HL-60 (cell line): Measurements from ENCODE around the gene HNRNPA0.

Experiments used
- TF ChIP-seq, protein P1 (sequence below): IDR thresholded peaks from one replicate; pipeline ENCODE4 v1.5.1; 2011; ENCODE audit warnings: low read length, control low read depth, inconsistent platforms; ENCODE audit not compliant: insufficient read depth
- TF ChIP-seq, protein P2 (sequence below): IDR thresholded peaks from 2 replicates; pipeline ENCODE4 v1.6.1; 2012; ENCODE audit warnings: low read depth; ENCODE audit not compliant: insufficient replicate concordance

DNA sequence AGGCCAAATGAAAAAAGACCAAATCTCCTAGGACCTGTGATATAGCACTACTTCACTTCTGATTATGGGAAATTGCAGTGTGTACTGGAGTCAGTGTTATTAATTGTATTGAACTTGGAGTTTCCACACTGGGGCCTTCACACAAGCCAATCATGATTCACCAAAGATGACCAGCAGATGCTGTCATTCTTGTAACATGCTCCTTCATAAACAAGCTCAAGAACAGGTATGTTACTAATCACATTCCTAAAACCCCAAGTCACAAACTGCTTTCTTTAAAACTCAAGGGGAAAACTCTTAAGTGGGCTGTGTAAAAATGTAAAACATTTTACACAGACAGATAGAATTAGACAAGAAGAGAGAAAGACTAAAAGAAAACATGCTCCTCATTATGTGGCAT is 23.8 kb downstream of the HNRNPA0 start:
- TF ChIP-seq, protein P1, sequence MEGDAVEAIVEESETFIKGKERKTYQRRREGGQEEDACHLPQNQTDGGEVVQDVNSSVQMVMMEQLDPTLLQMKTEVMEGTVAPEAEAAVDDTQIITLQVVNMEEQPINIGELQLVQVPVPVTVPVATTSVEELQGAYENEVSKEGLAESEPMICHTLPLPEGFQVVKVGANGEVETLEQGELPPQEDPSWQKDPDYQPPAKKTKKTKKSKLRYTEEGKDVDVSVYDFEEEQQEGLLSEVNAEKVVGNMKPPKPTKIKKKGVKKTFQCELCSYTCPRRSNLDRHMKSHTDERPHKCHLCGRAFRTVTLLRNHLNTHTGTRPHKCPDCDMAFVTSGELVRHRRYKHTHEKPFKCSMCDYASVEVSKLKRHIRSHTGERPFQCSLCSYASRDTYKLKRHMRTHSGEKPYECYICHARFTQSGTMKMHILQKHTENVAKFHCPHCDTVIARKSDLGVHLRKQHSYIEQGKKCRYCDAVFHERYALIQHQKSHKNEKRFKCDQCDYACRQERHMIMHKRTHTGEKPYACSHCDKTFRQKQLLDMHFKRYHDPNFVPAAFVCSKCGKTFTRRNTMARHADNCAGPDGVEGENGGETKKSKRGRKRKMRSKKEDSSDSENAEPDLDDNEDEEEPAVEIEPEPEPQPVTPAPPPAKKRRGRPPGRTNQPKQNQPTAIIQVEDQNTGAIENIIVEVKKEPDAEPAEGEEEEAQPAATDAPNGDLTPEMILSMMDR: no peak
- TF ChIP-seq, protein P2, sequence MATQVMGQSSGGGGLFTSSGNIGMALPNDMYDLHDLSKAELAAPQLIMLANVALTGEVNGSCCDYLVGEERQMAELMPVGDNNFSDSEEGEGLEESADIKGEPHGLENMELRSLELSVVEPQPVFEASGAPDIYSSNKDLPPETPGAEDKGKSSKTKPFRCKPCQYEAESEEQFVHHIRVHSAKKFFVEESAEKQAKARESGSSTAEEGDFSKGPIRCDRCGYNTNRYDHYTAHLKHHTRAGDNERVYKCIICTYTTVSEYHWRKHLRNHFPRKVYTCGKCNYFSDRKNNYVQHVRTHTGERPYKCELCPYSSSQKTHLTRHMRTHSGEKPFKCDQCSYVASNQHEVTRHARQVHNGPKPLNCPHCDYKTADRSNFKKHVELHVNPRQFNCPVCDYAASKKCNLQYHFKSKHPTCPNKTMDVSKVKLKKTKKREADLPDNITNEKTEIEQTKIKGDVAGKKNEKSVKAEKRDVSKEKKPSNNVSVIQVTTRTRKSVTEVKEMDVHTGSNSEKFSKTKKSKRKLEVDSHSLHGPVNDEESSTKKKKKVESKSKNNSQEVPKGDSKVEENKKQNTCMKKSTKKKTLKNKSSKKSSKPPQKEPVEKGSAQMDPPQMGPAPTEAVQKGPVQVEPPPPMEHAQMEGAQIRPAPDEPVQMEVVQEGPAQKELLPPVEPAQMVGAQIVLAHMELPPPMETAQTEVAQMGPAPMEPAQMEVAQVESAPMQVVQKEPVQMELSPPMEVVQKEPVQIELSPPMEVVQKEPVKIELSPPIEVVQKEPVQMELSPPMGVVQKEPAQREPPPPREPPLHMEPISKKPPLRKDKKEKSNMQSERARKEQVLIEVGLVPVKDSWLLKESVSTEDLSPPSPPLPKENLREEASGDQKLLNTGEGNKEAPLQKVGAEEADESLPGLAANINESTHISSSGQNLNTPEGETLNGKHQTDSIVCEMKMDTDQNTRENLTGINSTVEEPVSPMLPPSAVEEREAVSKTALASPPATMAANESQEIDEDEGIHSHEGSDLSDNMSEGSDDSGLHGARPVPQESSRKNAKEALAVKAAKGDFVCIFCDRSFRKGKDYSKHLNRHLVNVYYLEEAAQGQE: no peak
